ENCODE results near the gene B3GNT8.

DNA sequence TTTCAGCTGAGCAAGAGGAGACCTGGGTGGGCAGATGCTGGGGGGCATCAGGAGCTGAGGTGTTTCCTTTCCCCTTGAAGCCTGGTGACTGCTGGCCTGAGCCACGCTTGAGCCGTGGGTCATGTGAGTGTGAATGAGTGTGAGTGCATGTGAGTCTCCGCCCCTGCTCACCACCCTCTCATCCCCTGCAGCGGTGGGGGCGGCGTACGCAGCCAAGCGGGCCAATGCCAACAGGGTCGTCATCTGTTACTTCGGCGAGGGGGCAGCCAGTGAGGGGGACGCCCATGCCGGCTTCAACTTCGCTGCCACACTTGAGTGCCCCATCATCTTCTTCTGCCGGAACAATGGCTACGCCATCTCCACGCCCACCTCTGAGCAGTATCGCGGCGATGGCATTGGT is 5.2 kb downstream of the B3GNT8 start:
- TF ChIP-seq, protein P1, sequence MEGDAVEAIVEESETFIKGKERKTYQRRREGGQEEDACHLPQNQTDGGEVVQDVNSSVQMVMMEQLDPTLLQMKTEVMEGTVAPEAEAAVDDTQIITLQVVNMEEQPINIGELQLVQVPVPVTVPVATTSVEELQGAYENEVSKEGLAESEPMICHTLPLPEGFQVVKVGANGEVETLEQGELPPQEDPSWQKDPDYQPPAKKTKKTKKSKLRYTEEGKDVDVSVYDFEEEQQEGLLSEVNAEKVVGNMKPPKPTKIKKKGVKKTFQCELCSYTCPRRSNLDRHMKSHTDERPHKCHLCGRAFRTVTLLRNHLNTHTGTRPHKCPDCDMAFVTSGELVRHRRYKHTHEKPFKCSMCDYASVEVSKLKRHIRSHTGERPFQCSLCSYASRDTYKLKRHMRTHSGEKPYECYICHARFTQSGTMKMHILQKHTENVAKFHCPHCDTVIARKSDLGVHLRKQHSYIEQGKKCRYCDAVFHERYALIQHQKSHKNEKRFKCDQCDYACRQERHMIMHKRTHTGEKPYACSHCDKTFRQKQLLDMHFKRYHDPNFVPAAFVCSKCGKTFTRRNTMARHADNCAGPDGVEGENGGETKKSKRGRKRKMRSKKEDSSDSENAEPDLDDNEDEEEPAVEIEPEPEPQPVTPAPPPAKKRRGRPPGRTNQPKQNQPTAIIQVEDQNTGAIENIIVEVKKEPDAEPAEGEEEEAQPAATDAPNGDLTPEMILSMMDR (IDR thresholded peaks at IDR 0.05): no peak
- TF ChIP-seq, protein P2, sequence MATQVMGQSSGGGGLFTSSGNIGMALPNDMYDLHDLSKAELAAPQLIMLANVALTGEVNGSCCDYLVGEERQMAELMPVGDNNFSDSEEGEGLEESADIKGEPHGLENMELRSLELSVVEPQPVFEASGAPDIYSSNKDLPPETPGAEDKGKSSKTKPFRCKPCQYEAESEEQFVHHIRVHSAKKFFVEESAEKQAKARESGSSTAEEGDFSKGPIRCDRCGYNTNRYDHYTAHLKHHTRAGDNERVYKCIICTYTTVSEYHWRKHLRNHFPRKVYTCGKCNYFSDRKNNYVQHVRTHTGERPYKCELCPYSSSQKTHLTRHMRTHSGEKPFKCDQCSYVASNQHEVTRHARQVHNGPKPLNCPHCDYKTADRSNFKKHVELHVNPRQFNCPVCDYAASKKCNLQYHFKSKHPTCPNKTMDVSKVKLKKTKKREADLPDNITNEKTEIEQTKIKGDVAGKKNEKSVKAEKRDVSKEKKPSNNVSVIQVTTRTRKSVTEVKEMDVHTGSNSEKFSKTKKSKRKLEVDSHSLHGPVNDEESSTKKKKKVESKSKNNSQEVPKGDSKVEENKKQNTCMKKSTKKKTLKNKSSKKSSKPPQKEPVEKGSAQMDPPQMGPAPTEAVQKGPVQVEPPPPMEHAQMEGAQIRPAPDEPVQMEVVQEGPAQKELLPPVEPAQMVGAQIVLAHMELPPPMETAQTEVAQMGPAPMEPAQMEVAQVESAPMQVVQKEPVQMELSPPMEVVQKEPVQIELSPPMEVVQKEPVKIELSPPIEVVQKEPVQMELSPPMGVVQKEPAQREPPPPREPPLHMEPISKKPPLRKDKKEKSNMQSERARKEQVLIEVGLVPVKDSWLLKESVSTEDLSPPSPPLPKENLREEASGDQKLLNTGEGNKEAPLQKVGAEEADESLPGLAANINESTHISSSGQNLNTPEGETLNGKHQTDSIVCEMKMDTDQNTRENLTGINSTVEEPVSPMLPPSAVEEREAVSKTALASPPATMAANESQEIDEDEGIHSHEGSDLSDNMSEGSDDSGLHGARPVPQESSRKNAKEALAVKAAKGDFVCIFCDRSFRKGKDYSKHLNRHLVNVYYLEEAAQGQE (IDR thresholded peaks at IDR 0.05; ENCODE audit: insufficient read depth in 1 of 2, low read depth in 2 of 2, low read length in 1 of 2): no peak
